Activated CD4-positive, alpha-beta memory T cell treated with anti-CD3 and anti-CD28 coated beads for 36 hours (primary cell): Measurements from ENCODE around the gene PCDHGB7. TPM values are rescaled to one million over a fixed set of nuclear protein-coding genes. Genes with fewer than 3 reads are reported as not detected.
"Not testable (repeated sequence)": the region's sequence is repeated elsewhere in the genome, so short reads cannot be mapped to it uniquely, and the experiment has no call there.

Experiments
- CTCF ChIA-PET: fragments of 350-600 bp; sonication (Branson Sonifier 250); formaldehyde crosslinking; loops from one replicate; lab custom pipeline; 2021; ENCODE audit warnings: antibody characterized with exemption, inconsistent platforms; lab: Charles Lee
- POLR2A ChIA-PET: fragments of 350-600 bp; sonication (Branson Sonifier 250); formaldehyde crosslinking; loops from one replicate; lab custom pipeline; 2021; ENCODE audit warnings: antibody characterized with exemption; lab: Charles Lee
- DNase-seq: peaks from one replicate; pipeline ENCODE4 v3.0.0-alpha.2; 2020
- H3K27ac Mint-ChIP-seq: one replicate; pipeline ENCODE4 v1.8.0; 2021; ENCODE audit warnings: mixed read lengths
- H3K27me3 Mint-ChIP-seq: one replicate; pipeline ENCODE4 v1.8.0; 2021; ENCODE audit warnings: mixed read lengths
- H3K36me3 Mint-ChIP-seq: one replicate; pipeline ENCODE4 v1.8.0; 2021; ENCODE audit warnings: mixed read lengths
- H3K4me1 Mint-ChIP-seq: one replicate; pipeline ENCODE4 v1.8.0; 2021; ENCODE audit warnings: low read depth, mixed read lengths
- H3K4me3 Mint-ChIP-seq: one replicate; pipeline ENCODE4 v1.8.0; 2021; ENCODE audit warnings: mild to moderate bottlenecking, mixed read lengths
- H3K9me3 Mint-ChIP-seq: one replicate; pipeline ENCODE4 v1.8.0; 2021; ENCODE audit warnings: mixed read lengths
- intact Hi-C: fragments of 100-400 bp; cut with micrococcal nuclease; formaldehyde crosslinking; loops from one replicate; pipeline ENCODE4 v1.15.1; 2023
- total RNA-seq, 2 experiments: library from RNA; stranded (reverse); gene quantifications; one replicate each; pipeline ENCODE4 v1.2.3, GENCODE V29; 2021

The PCDHGB7 gene
- under 1 TPM in 1 of 2 experiments, not detected in 1; 0.07 TPM for total RNA-seq

DNA sequence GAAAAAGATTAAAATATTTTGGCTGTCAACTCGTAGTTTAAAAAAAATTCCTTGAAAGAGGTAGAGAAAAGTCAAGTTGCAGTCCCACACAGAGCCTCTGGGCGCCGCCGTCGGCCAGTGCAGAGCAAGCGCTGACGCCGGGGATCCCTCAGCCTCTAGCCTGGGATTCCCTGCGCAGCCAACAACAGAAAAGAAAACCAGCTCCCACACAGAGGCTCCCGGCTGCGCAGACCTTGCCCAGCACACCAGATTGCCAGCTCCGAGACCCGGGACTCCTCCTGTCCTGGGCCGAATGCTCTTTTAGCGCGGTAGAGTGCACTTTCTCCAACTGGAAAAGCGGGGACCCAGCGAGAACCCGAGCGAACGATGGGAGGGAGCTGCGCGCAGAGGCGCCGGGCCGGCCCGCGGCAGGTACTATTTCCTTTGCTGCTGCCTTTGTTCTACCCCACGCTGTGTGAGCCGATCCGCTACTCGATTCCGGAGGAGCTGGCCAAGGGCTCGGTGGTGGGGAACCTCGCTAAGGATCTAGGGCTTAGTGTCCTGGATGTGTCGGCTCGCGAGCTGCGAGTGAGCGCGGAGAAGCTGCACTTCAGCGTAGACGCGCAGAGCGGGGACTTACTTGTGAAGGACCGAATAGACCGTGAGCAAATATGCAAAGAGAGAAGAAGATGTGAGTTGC is at the start of gene PCDHGB7:
TSS of gene PCDHGB7 (plus strand) at position 184 of the 679 bp plus-strand sequence. CDS start at position 367, 183 bp downstream.
- peak; percentile 71 for DNase-seq
- Mint-ChIP-seq H3K36me3 (peaks cover 37% of the 10 kb centered on the region), H3K4me1 (peaks cover 19% of the 10 kb centered on the region), H3K4me3 (peak within 1 kb of the TSS; percentile 54), H3K27me3 (peaks cover 76% of the 10 kb centered on the region), H3K9me3 (peaks cover 37% of the 10 kb centered on the region)
- POLR2A ChIA-PET, H3K27ac Mint-ChIP-seq: not testable (repeated sequence)
- intact Hi-C loops: loop anchor here (1.0 to 10.0 kb wide), 2 partner anchors 53 to 147 kb away; partner anchors contain the start of gene PCDHGA5
- CTCF ChIA-PET: interaction anchor here (1.0 to 2.5 kb wide), 7 partner anchors 11 to 150 kb away, joined by 3 to 15 read pairs (median 6); partner anchors contain the start of gene PCDHGB3

DNA sequence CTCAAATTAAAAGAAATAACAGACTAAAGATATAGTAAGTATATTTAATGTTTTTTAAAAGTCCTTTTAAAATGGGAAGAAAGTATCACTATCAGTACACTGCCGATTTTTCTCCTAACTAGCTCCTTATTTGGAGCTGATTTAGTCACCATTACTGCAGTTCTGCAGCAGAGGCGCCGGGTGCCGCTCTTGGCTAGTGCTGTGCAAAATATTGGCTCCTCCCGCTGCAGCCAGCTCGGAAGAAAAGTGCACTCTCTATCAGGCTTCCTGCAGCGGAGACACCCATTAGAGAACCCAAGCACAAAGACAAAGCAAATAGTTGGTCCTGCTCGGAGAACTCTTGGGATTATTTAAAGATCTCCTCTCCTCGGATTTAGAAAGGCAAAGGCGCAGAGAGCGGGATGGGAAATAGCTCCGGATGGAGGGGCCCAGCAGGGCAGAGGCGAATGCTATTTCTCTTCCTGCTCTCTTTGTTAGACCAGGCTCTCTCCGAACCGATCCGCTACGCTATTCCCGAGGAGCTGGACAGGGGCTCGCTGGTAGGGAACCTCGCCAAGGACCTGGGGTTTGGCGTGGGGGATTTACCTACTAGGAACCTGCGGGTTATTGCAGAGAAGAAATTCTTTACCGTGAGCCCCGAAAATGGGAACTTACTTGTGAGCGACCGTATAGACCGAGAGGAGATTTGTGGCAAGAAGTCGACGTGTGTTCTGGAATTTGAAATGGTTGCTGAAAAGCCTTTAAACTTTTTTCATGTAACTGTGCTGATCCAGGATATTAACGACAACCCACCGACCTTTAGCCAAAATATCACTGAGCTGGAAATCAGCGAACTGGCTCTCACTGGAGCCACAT is 47.3 kb upstream of the PCDHGB7 start, which contains the start of gene PCDHGB3:
TSS of gene PCDHGB3 (plus strand) at position 249 of the 855 bp plus-strand sequence. CDS start at position 402, 153 bp downstream.
- no peak within 1 kb of the TSS for H3K27ac Mint-ChIP-seq

DNA sequence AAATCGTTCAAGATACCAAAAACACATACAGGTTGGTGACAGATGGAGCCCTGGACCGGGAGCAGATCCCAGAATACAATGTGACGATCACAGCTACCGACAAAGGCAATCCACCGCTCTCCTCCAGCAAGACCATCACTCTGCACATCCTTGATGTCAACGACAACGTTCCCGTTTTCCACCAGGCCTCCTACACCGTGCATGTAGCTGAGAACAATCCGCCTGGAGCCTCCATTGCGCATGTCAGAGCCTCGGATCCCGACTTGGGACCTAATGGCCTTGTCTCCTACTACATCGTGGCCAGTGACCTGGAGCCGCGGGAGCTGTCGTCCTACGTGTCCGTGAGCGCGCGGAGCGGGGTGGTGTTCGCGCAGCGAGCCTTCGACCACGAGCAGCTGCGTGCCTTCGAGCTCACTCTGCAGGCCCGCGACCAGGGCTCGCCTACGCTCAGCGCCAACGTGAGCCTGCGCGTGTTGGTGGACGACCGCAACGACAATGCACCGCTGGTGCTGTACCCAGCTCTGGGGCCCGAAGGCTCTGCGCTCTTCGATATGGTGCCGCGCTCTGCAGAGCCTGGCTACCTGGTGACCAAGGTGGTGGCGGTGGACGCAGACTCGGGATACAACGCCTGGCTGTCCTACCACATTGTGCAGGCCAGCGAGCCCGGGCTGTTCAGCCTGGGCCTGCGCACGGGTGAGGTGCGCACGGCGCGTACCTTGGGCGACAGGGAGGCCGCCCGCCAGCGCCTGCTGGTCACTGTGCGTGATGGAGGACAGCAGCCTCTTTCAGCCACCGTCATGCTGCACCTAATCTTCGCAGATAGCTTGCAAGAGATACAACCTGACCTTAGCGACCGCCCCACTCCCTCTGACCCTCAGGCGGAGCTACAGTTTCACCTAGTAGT is 45.7 kb upstream of the PCDHGB7 start:
- H3K36me3 Mint-ChIP-seq: peaks cover 26% of the 10 kb centered on the region
- intact Hi-C loops: no loop called here
- POLR2A ChIA-PET: no interaction called here
- CTCF ChIA-PET: interaction anchor here (0.6 to 2.8 kb wide), 6 partner anchors 15 to 192 kb away, joined by 4 to 25 read pairs (median 5); partner anchors contain the start of gene PCDHGA10
- no peak overlapping the region for H3K27ac Mint-ChIP-seq
- peaks cover 5% of the 10 kb centered on the region for H3K4me1 Mint-ChIP-seq
- no peak for DNase-seq
- H3K27me3 Mint-ChIP-seq: peaks cover 44% of the 10 kb centered on the region
- peaks cover 29% of the 10 kb centered on the region for H3K9me3 Mint-ChIP-seq
- no peak overlapping the region for H3K4me3 Mint-ChIP-seq

More for the DNA sequence above, 47.3 kb upstream of the PCDHGB7 start, which contains the start of gene PCDHGB3:
- intact Hi-C loops: loop anchor here (10.0 kb wide), 1 partner anchor 45 kb away; the partner anchor contains the start of genes PCDHGA10 and PCDHGB7
- Mint-ChIP-seq H3K4me1 (peaks cover 5% of the 10 kb centered on the region), H3K4me3 (peak within 1 kb of the TSS; percentile 68), H3K9me3 (peaks cover 30% of the 10 kb centered on the region), H3K27me3 (peaks cover 48% of the 10 kb centered on the region), H3K36me3 (peaks cover 28% of the 10 kb centered on the region)
- ChIA-PET POLR2A (interaction anchor here (0.7 kb wide), 1 partner anchor 194 kb away, joined by 3 read pairs; no protein-coding TSS in a partner anchor), CTCF (interaction anchor here (0.7 to 2.8 kb wide), 20 partner anchors 10 to 197 kb away, joined by 3 to 25 read pairs (median 4); partner anchors contain the start of genes PCDHB9, PCDHGA10, PCDHGA12 and PCDHGB2)
- DNase-seq: peak; percentile 55

GRCh38 chr5:141373673-141374317 is 43.7 kb upstream of the PCDHGB7 start, which contains the start of gene PCDHGA6:
PCDHGA6 (plus strand) TSS chr5:141373891; CDS start chr5:141374084, 193 bp downstream.
- H3K27me3 Mint-ChIP-seq: peaks cover 39% of the 10 kb centered on the region

GRCh38 chr5:141374627-141375026 is 42.9 kb upstream of the PCDHGB7 start:
- Mint-ChIP-seq H3K27me3 (peaks cover 40% of the 10 kb centered on the region), H3K4me3 (no peak overlapping the region), H3K4me1 (peaks cover 5% of the 10 kb centered on the region), H3K36me3 (peaks cover 26% of the 10 kb centered on the region), H3K27ac (no peak overlapping the region), H3K9me3 (peaks cover 33% of the 10 kb centered on the region)
- CTCF ChIA-PET: interaction anchor here (0.7 to 1.5 kb wide), 3 partner anchors 16 to 182 kb away, joined by 3 to 5 read pairs (median 3); partner anchors contain the start of gene PCDHGB6
- intact Hi-C loops: no loop called here
- POLR2A ChIA-PET: no interaction called here
- no peak for DNase-seq

More at GRCh38 chr5:141373673-141374317, 43.7 kb upstream of the PCDHGB7 start, which contains the start of gene PCDHGA6:
- H3K9me3 Mint-ChIP-seq: peaks cover 33% of the 10 kb centered on the region
- peak within 1 kb of the TSS; percentile 27 for H3K4me3 Mint-ChIP-seq
- CTCF ChIA-PET: interaction anchor here (0.7 to 1.5 kb wide), 5 partner anchors 15 to 191 kb away, joined by 3 to 5 read pairs (median 3); partner anchors contain the start of gene PCDHGB6
- no peak within 1 kb of the TSS for H3K27ac Mint-ChIP-seq
- intact Hi-C loops: no loop called here
- no peak for DNase-seq
- H3K4me1 Mint-ChIP-seq: peaks cover 5% of the 10 kb centered on the region
- H3K36me3 Mint-ChIP-seq: peaks cover 26% of the 10 kb centered on the region
- POLR2A ChIA-PET: no interaction called here

- peaks cover 23% of the 10 kb centered on the region for H3K36me3 Mint-ChIP-seq
- intact Hi-C loops, H3K4me1 Mint-ChIP-seq, H3K27ac Mint-ChIP-seq, H3K4me3 Mint-ChIP-seq, DNase-seq, CTCF ChIA-PET, POLR2A ChIA-PET: not testable (repeated sequence)
- peaks cover 33% of the 10 kb centered on the region for H3K9me3 Mint-ChIP-seq
- peaks cover 35% of the 10 kb centered on the region for H3K27me3 Mint-ChIP-seq
Measured at GRCh38 chr5:141375444-141376155, 41.9 kb upstream of the PCDHGB7 start.

DNA sequence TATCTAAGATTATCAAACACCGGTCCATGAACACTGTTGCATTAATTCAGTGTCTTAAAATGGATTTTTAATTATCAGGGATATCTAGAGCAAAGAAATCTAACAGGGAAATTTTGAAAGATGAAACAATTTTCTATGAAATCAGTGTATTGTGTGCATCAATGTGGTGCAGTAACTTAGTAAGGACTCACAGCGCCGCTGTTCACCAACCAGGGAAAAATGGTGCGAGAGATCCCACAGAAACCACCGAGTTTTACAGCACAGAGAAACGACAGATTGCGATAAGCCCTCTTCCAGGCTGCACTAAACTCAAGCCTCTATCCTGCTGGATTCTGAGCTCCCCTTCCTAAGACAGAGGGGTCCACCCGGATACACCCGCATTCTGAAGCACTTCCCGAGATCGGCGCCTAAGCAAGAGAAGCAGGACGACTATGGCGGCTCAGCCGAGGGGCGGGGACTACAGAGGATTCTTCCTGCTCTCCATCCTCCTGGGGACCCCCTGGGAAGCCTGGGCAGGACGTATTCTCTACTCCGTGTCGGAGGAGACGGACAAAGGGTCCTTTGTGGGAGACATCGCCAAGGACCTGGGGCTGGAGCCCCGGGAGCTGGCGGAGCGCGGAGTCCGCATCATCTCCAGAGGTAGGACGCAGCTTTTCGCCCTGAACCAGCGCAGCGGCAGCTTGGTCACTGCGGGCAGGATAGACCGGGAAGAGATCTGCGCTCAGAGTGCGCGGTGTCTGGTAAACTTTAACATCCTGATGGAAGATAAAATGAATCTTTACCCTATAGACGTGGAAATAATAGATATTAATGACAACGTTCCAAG is 34.8 kb upstream of the PCDHGB7 start, which contains the start of gene PCDHGA7:
TSS of gene PCDHGA7 (plus strand) at position 274 of the 826 bp plus-strand sequence. CDS start at position 432, 158 bp downstream.
- intact Hi-C loops: no loop called here
- H3K9me3 Mint-ChIP-seq: peaks cover 14% of the 10 kb centered on the region
- H3K27me3 Mint-ChIP-seq: peaks cover 55% of the 10 kb centered on the region
- no peaks in the 10 kb centered on the region for H3K4me1 Mint-ChIP-seq
- POLR2A ChIA-PET: interaction anchor here (0.6 kb wide), 1 partner anchor 61 kb away, joined by 7 read pairs; no protein-coding TSS in a partner anchor
- no peak for DNase-seq
- no peak within 1 kb of the TSS for H3K27ac Mint-ChIP-seq
- H3K4me3 Mint-ChIP-seq: peak within 1 kb of the TSS; percentile 66
- CTCF ChIA-PET: no interaction called here
- H3K36me3 Mint-ChIP-seq: peaks cover 11% of the 10 kb centered on the region

DNA sequence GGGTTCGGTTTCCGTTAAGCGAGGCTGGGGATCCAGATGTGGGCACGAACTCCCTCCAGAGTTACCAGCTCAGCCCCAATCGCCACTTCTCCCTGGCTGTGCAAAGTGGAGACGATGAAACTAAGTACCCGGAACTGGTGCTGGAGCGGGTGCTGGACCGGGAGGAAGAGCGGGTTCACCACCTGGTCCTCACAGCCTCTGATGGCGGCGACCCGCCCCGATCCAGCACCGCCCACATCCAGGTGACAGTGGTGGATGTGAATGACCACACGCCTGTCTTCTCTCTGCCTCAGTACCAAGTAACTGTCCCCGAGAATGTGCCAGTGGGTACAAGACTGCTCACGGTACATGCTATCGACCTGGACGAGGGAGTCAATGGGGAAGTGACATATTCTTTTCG is 34.1 kb upstream of the PCDHGB7 start:
- Mint-ChIP-seq H3K27ac (no peak overlapping the region), H3K4me3 (no peak overlapping the region), H3K9me3 (peaks cover 15% of the 10 kb centered on the region), H3K27me3 (peaks cover 57% of the 10 kb centered on the region), H3K4me1 (no peaks in the 10 kb centered on the region), H3K36me3 (peaks cover 13% of the 10 kb centered on the region)
- intact Hi-C loops: no loop called here
- ChIA-PET POLR2A (interaction anchor here (0.6 kb wide), 1 partner anchor 60 kb away, joined by 7 read pairs; no protein-coding TSS in a partner anchor), CTCF (no interaction called here)
- no peak for DNase-seq

GRCh38 chr5:141384471-141385267 is 32.8 kb upstream of the PCDHGB7 start:
- POLR2A ChIA-PET: no interaction called here
- H3K27me3 Mint-ChIP-seq: peaks cover 62% of the 10 kb centered on the region

More at GRCh38 chr5:141384471-141385267, 32.8 kb upstream of the PCDHGB7 start:
- H3K9me3 Mint-ChIP-seq: peaks cover 20% of the 10 kb centered on the region
- intact Hi-C loops: no loop called here
- no peaks in the 10 kb centered on the region for H3K4me1 Mint-ChIP-seq
- CTCF ChIA-PET: no interaction called here
- no peak overlapping the region for H3K4me3 Mint-ChIP-seq
- DNase-seq: no peak
- H3K27ac Mint-ChIP-seq: no peak overlapping the region
- H3K36me3 Mint-ChIP-seq: peaks cover 18% of the 10 kb centered on the region
